Left lung (tissue), 10 donors: ENCODE data around the gene AVPR1A. TPM values are rescaled to one million over a fixed set of nuclear protein-coding genes. Genes with fewer than 3 reads are reported as not detected.

Experiments used
- ATAC-seq: fragments of 200-7000 bp; cut with Tn5 transposase; one replicate; pipeline ENCODE4 v1.9.1; 2020; ENCODE audit warnings: moderate library complexity
- DNase-seq, 4 donors: peaks; one replicate each; pipeline ENCODE4 v3.0.0-alpha.2; 2013 to 2020
- H3K27ac ChIP-seq, 2 donors: fragments of 200-600 bp; sonication (generic) in 1 of 2; one replicate each; pipeline versions ENCODE4 v1.5.0 to v1.8.0; 2020 to 2021
- H3K27me3 ChIP-seq, 2 donors: fragments of 200-600 bp; sonication (generic) in 1 of 2; one replicate each; pipeline versions ENCODE4 v1.5.0 to v1.8.0; 2020 to 2021
- H3K36me3 ChIP-seq, 2 donors: fragments of 200-600 bp; sonication (generic) in 1 of 2; one replicate each; pipeline versions ENCODE4 v1.5.0 to v1.8.0; 2020 to 2021
- H3K4me1 ChIP-seq, 2 donors: fragments of 200-600 bp; one replicate each; pipeline ENCODE4 v1.8.0; 2021
- H3K4me3 ChIP-seq, 2 donors: fragments of 200-600 bp; sonication (generic) in 1 of 2; one replicate each; pipeline versions ENCODE4 v1.5.0 to v1.8.0; 2020 to 2021; ENCODE audit warnings: mild to moderate bottlenecking in 1 of 2
- H3K9me3 ChIP-seq, 2 donors: fragments of 200-600 bp; sonication (generic) in 1 of 2; one replicate each; pipeline versions ENCODE4 v1.5.0 to v1.8.0; 2020 to 2021
- CTCF ChIP-seq, 2 donors: fragments of 200-600 bp; sonication (generic) in 1 of 2; IDR thresholded peaks; one replicate each; pipeline versions ENCODE4 v1.5.0 to v1.8.0; 2021; ENCODE audit warnings: antibody characterized with exemption in 2 of 2
- intact Hi-C, 2 donors: fragments of 100-400 bp; cut with DNase I; formaldehyde crosslinking; loops; one replicate each; pipeline versions ENCODE4 v1.11.2 to v1.14.2; 2022
- polyA plus RNA-seq, 6 donors: library from polyadenylated mRNA; unstranded; fragments of 120-200 nt; gene quantifications; one replicate each; pipeline ENCODE4 v1.2.1, GENCODE V29; 2013; ENCODE audit not compliant: insufficient read length in 6 of 6
- total RNA-seq, 2 donors: library from RNA; stranded (reverse); fragmentation: NEBNext Ultra II Directional; extraction: Animal tissue kit (Norgen Biotek cat#: 25700); gene quantifications; one replicate each; pipeline ENCODE4 v1.2.1, GENCODE V29; 2021
- donor health status: DM: no; HTN: yes; CAD: no.
- donor health status: DM: no; HTN: no; CAD: no.

Gene AVPR1A
- total and polyA plus RNA-seq, 8 donors = 0.26 to 1.1 (median 0.41) TPM

- no peaks in the 10 kb centered on the region for H3K9me3 ChIP-seq
- no peak for TF ChIP-seq CTCF (IDR thresholded peaks at IDR 0.05)
- ATAC-seq = no peak
- no peaks in the 10 kb centered on the region for H3K4me1 ChIP-seq
- H3K27ac ChIP-seq = no peak overlapping the region
- no peak overlapping the region for H3K4me3 ChIP-seq
- DNase-seq = no peak
- H3K27me3 ChIP-seq = peaks cover 0 to 4% of the 10 kb centered on the region in 2 donors
- intact Hi-C loops = no loop called here
- H3K36me3 ChIP-seq = no peaks in the 10 kb centered on the region
These were observed 13.9 kb upstream of the AVPR1A start for GRCh38 chr12:63164911-63165310.

- Histone ChIP-seq H3K27ac (no peak overlapping the region), H3K9me3 (no peaks in the 10 kb centered on the region), H3K36me3 (no peaks in the 10 kb centered on the region), H3K27me3 (peaks cover 0 to 4% of the 10 kb centered on the region in 2 donors), H3K4me3 (no peak overlapping the region), H3K4me1 (no peaks in the 10 kb centered on the region)
- ATAC-seq (no peak), DNase-seq (no peak)
- intact Hi-C loops = no loop called here
- no peak for TF ChIP-seq CTCF (IDR thresholded peaks at IDR 0.05)
These were observed 12.5 kb upstream of the AVPR1A start for GRCh38 chr12:63163541-63163940.

GRCh38 chr12:63155375-63155774, 4.4 kb upstream of the AVPR1A start:
- peaks cover 0 to 17% of the 10 kb centered on the region in 2 donors for H3K4me1 ChIP-seq
- no peak for ATAC-seq
- no peak for TF ChIP-seq CTCF (IDR thresholded peaks at IDR 0.05)
- no peak for DNase-seq
- H3K27ac ChIP-seq = no peak overlapping the region
- H3K36me3 ChIP-seq = no peaks in the 10 kb centered on the region
- peaks cover 16 to 46% of the 10 kb centered on the region in 2 donors for H3K27me3 ChIP-seq
- intact Hi-C loops = no loop called here
- H3K9me3 ChIP-seq = no peaks in the 10 kb centered on the region
- H3K4me3 ChIP-seq = no peak overlapping the region

GRCh38 chr12:63154560-63154959, 3.6 kb upstream of the AVPR1A start:
- no peak overlapping the region for H3K27ac ChIP-seq
- no peak for DNase-seq
- peaks cover 23 to 54% of the 10 kb centered on the region in 2 donors for H3K27me3 ChIP-seq
- no peaks in the 10 kb centered on the region for H3K9me3 ChIP-seq
- no peak for TF ChIP-seq CTCF (IDR thresholded peaks at IDR 0.05)
- ATAC-seq = no peak
- no peak overlapping the region for H3K4me3 ChIP-seq
- no peaks in the 10 kb centered on the region for H3K36me3 ChIP-seq
- intact Hi-C loops = no loop called here
- H3K4me1 ChIP-seq = peaks cover 0 to 22% of the 10 kb centered on the region in 2 donors

- TF ChIP-seq CTCF (IDR thresholded peaks at IDR 0.05) = peak in 1 of 2 donors; percentile 6
- intact Hi-C loops = no loop called here
- Histone ChIP-seq H3K27ac (no peak overlapping the region), H3K4me3 (no peak overlapping the region), H3K9me3 (no peaks in the 10 kb centered on the region), H3K27me3 (peaks cover 37 to 76% of the 10 kb centered on the region in 2 donors), H3K4me1 (peaks cover 0 to 22% of the 10 kb centered on the region in 2 donors), H3K36me3 (no peaks in the 10 kb centered on the region)
- DNase-seq (no peak), ATAC-seq (no peak)
These were observed 1.3 kb upstream of the AVPR1A start for GRCh38 chr12:63152321-63152700.
